KMS-11 (cell line): ENCODE data around the gene C21orf58.

ENCODE experiments used
- H2AFZ ChIP-seq: fragments of 200-600 bp; sonication (generic); 2 replicates; pipeline ENCODE4 v1.6.1; 2016; ENCODE audit warnings: antibody characterized with exemption, mixed run types, low read depth
- H3K27ac ChIP-seq: fragments of 200-600 bp; sonication (generic); 2 replicates; pipeline ENCODE4 v1.6.1; 2016; ENCODE audit warnings: mild to moderate bottlenecking, mixed run types
- H3K27me3 ChIP-seq: fragments of 200-600 bp; sonication (generic); 2 replicates; pipeline ENCODE4 v1.6.1; 2017; ENCODE audit warnings: mild to moderate bottlenecking, low read depth, mixed run types, moderate library complexity; ENCODE audit not compliant: insufficient read depth
- H3K36me3 ChIP-seq: fragments of 200-600 bp; sonication (generic); 2 replicates; pipeline ENCODE4 v1.6.1; 2017; ENCODE audit warnings: mild to moderate bottlenecking, mixed run types; ENCODE audit not compliant: insufficient read depth
- H3K4me1 ChIP-seq: fragments of 200-600 bp; sonication (generic); 2 replicates; pipeline ENCODE4 v1.6.1; 2016; ENCODE audit warnings: mild to moderate bottlenecking, low read depth, mixed run types; ENCODE audit not compliant: poor library complexity, severe bottlenecking
- H3K4me2 ChIP-seq: fragments of 200-600 bp; sonication (generic); 2 replicates; pipeline ENCODE4 v1.7.0; 2016; ENCODE audit warnings: mild to moderate bottlenecking, mixed run types
- H3K4me3 ChIP-seq: fragments of 200-600 bp; sonication (generic); IDR thresholded peaks from 2 replicates; pipeline ENCODE4 v1.6.1; 2017; ENCODE audit warnings: low read depth, low read length, mixed read lengths; ENCODE audit not compliant: insufficient read depth
- H3K79me2 ChIP-seq: fragments of 200-600 bp; sonication (generic); 2 replicates; pipeline ENCODE4 v1.6.1; 2016; ENCODE audit warnings: low read depth, mixed run types; ENCODE audit not compliant: insufficient read depth
- H3K9ac ChIP-seq: fragments of 200-600 bp; sonication (generic); 2 replicates; pipeline ENCODE4 v1.6.1; 2016; ENCODE audit warnings: mild to moderate bottlenecking, mixed run types
- H4K20me1 ChIP-seq: fragments of 200-600 bp; sonication (generic); 2 replicates; pipeline ENCODE4 v1.6.1; 2016; ENCODE audit warnings: mild to moderate bottlenecking, mixed run types; ENCODE audit not compliant: insufficient read depth
- CTCF ChIP-seq: fragments of 200-600 bp; sonication (generic); conservative IDR thresholded peaks from 2 replicates; pipeline ENCODE4 v1.6.1; 2017; ENCODE audit warnings: low read depth, mild to moderate bottlenecking, antibody characterized with exemption, low read length, moderate library complexity, mixed read lengths

C21orf58 gene

GRCh38 chr21:46323227-46323709 is 402 bp downstream of the C21orf58 start:
- peaks cover 6% of the 10 kb centered on the region for H4K20me1 ChIP-seq
- H3K4me1 ChIP-seq = peaks cover 33% of the 10 kb centered on the region

GRCh38 chr21:46322351-46323226 is 1.1 kb downstream of the C21orf58 start:
- Histone ChIP-seq H3K36me3 (peaks cover 3% of the 10 kb centered on the region; the same call in 1 of the 2 replicates), H3K27me3 (no peaks in the 10 kb centered on the region), H3K27ac (peak overlapping the region; percentile 91), H2AFZ (0 out of 2 replicates have a peak overlapping the region, but pooled peaks have one; percentile 16), H4K20me1 (peaks cover 6% of the 10 kb centered on the region), H3K4me2 (peak overlapping the region; percentile 81), H3K9ac (peak overlapping the region; percentile 94), H3K4me3 (peak overlapping the region; percentile 69), H3K79me2 (peaks cover 58% of the 10 kb centered on the region), H3K4me1 (peaks cover 33% of the 10 kb centered on the region)
- no peak for TF ChIP-seq CTCF

More at GRCh38 chr21:46323227-46323709, 402 bp downstream of the C21orf58 start:
- Histone ChIP-seq H3K4me2 (peak overlapping the region; percentile 81), H3K27ac (peak overlapping the region; percentile 91), H3K79me2 (peaks cover 64% of the 10 kb centered on the region), H3K36me3 (peaks cover 4% of the 10 kb centered on the region; the same call in 1 of the 2 replicates), H3K27me3 (no peaks in the 10 kb centered on the region), H3K4me3 (peak overlapping the region; percentile 69), H2AFZ (0 out of 2 replicates have a peak overlapping the region, but pooled peaks have one; percentile 16), H3K9ac (peak overlapping the region; percentile 94)
- no peak for TF ChIP-seq CTCF

- Histone ChIP-seq H3K79me2 (peaks cover 40% of the 10 kb centered on the region), H3K4me3 (no peak overlapping the region), H4K20me1 (peaks cover 6% of the 10 kb centered on the region), H3K27ac (no peak overlapping the region), H2AFZ (no peak overlapping the region), H3K9ac (no peak overlapping the region), H3K4me1 (peaks cover 21% of the 10 kb centered on the region), H3K36me3 (no peaks in the 10 kb centered on the region), H3K4me2 (no peak overlapping the region), H3K27me3 (no peaks in the 10 kb centered on the region)
- no peak for TF ChIP-seq CTCF
Measured at GRCh38 chr21:46320331-46320801, 3.3 kb downstream of the C21orf58 start.

GRCh38 chr21:46319186-46319585 is 4.5 kb downstream of the C21orf58 start:
- peaks cover 34% of the 10 kb centered on the region for H3K79me2 ChIP-seq
- H3K9ac ChIP-seq = no peak overlapping the region
- H3K36me3 ChIP-seq = no peaks in the 10 kb centered on the region
- no peak overlapping the region for H3K4me3 ChIP-seq
- no peak for TF ChIP-seq CTCF
- H3K27ac ChIP-seq = no peak overlapping the region
- no peak overlapping the region for H2AFZ ChIP-seq
- H3K4me2 ChIP-seq = no peak overlapping the region
- peaks cover 6% of the 10 kb centered on the region for H4K20me1 ChIP-seq
- peaks cover 21% of the 10 kb centered on the region for H3K4me1 ChIP-seq
- H3K27me3 ChIP-seq = no peaks in the 10 kb centered on the region
